Measurements from ENCODE around the gene ELOVL4.

DNA sequence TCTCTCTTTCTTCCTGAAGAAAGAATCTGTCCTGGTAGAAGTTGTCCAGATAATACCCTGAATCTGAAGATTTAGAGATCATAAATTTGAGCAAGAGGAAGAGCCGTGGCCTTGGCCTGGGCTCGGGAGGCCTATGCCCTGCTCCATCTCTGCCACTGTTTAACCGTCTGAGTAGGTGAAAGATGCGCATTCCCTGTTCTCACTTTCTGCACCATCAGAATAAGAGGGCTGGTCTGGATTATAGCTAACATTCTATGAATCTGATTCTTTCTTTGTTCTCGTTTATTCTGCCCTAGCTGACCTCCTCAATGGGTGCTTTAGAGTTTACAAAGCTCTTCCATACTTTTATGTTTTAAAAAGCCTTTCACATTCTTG lies 51.3 kb downstream of the ELOVL4 start:
- TF ChIP-seq, protein P1, sequence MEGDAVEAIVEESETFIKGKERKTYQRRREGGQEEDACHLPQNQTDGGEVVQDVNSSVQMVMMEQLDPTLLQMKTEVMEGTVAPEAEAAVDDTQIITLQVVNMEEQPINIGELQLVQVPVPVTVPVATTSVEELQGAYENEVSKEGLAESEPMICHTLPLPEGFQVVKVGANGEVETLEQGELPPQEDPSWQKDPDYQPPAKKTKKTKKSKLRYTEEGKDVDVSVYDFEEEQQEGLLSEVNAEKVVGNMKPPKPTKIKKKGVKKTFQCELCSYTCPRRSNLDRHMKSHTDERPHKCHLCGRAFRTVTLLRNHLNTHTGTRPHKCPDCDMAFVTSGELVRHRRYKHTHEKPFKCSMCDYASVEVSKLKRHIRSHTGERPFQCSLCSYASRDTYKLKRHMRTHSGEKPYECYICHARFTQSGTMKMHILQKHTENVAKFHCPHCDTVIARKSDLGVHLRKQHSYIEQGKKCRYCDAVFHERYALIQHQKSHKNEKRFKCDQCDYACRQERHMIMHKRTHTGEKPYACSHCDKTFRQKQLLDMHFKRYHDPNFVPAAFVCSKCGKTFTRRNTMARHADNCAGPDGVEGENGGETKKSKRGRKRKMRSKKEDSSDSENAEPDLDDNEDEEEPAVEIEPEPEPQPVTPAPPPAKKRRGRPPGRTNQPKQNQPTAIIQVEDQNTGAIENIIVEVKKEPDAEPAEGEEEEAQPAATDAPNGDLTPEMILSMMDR (IDR thresholded peaks at IDR 0.05): no peak
- no peak for TF ChIP-seq POLR2A (IDR thresholded peaks at IDR 0.05)

All from thyroid gland (tissue), 4 donors.